Measurements from ENCODE around the gene CARS1. TPM values are rescaled to one million over a fixed set of nuclear protein-coding genes. Genes with fewer than 3 reads are reported as not detected.

Gene CARS1
- total RNA-seq, 1 donor from 2014 or later: 17.2 TPM

DNA sequence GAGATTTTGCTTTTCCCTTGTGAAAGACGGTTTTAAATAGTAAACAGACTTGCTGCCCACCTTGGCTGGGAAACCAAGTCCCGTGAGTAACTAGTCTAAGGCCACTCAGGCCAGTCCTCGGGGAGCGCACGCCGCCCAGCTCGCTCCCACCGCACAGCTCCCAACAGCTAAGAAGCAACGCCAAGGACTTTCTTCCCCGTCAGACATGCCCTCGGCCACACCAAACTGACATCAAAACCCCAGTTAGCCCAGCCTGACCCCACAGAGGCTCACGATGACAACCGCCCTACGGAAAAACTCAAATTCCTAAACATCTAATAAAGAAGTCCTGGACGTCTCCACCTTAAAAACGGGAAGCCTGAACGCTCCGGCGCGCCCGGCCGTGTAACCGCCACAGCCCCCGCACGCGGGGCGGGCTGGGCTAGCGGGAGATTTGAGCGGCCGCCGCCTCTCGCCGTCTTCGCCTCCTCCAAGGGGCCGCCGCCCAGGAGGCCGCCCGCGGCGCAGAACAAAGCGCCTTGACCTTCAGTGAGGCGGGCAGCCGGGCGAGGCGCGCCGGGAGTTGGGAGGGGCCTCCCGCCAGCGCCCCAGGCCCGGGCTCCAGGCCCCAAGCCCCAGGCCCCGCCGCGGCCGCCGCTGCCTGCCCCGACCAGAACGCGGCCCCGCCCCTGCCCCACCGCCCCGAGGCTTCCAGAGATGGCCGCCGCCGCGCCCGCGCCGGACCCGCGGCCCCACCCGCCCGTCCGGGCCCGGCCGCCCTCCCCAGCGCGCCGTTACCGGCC, 65.6 kb downstream of the CARS1 start:
- Mint-ChIP-seq H3K4me3 (peak overlapping the region; percentile 98), H3K4me1 (peaks cover 27% of the 10 kb centered on the region), H3K9me3 (no peaks in the 10 kb centered on the region), H3K27ac (peak overlapping the region; percentile 98), H3K36me3 (peaks cover 9% of the 10 kb centered on the region), H3K27me3 (ENCODE audit: insufficient read depth, low read depth) (peaks cover 4% of the 10 kb centered on the region)
- DNase-seq (ENCODE audit: low spot score): no peak
- Histone ChIP-seq H3K9ac (peak overlapping the region; percentile 86), H3K79me2 (ENCODE audit: low read depth) (peaks cover 52% of the 10 kb centered on the region), H3K36me3 (no peaks in the 10 kb centered on the region), H4K20me1 (ENCODE audit: low read depth) (peaks cover 51% of the 10 kb centered on the region), H3F3A (ENCODE audit: low read depth) (peaks cover 13% of the 10 kb centered on the region), H3K4me3 (peak overlapping the region; percentile 70), H3K27ac (peak overlapping the region; percentile 74), H2AFZ (replicated peaks) (no peak overlapping the region), H3K4me2 (peak overlapping the region; percentile 93), H3K9me3 (ENCODE audit: low read depth) (no peaks in the 10 kb centered on the region), H3K27me3 (no peaks in the 10 kb centered on the region), H3K4me1 (peaks cover 23% of the 10 kb centered on the region)
- TF ChIP-seq, protein P1, sequence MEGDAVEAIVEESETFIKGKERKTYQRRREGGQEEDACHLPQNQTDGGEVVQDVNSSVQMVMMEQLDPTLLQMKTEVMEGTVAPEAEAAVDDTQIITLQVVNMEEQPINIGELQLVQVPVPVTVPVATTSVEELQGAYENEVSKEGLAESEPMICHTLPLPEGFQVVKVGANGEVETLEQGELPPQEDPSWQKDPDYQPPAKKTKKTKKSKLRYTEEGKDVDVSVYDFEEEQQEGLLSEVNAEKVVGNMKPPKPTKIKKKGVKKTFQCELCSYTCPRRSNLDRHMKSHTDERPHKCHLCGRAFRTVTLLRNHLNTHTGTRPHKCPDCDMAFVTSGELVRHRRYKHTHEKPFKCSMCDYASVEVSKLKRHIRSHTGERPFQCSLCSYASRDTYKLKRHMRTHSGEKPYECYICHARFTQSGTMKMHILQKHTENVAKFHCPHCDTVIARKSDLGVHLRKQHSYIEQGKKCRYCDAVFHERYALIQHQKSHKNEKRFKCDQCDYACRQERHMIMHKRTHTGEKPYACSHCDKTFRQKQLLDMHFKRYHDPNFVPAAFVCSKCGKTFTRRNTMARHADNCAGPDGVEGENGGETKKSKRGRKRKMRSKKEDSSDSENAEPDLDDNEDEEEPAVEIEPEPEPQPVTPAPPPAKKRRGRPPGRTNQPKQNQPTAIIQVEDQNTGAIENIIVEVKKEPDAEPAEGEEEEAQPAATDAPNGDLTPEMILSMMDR (IDR thresholded peaks at IDR 0.05): no peak
- no peak for TF ChIP-seq EZH2phosphoT487 (IDR thresholded peaks at IDR 0.05)
- TF ChIP-seq EZH2 (IDR thresholded peaks at IDR 0.05): no peak

DNA sequence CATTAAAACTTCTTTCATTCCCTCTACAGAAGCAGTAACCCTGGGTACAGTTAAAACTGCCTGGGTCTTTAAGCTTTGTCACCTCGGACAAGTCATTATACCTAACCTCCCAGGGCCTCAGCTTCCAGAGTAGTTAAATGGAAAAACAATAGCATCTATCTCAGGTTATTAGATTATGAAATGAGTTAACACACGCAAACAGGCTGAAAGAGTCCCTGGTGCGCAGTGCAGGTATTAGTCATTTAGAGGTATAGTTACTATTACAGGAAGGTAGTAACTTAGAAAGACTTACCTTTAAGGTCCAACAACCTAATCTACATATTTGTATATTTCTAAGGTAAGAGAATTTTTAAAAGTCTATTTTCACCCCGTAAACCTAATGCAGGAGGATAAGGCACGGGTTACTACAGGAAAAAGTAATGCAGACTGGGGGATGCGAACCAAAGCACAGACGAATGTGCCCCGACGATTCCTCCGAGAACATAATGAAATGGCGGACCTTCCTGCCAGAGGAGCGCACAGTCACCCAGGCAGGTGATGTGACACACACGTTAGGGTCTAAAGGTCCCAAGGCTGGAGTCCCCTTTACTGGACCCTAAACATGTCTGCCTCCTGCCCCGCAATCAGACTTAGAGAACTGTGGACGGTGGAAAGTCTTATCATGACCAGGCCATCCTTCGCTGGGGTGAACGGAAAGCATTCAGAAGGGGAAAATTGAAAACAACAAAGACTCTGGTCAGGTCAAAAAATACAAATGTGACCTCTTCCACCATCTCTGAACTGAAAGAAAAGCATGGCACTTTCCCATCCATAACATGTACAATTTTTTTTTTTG, 66.4 kb downstream of the CARS1 start:
- H3K27ac ChIP-seq: no peak overlapping the region
- Mint-ChIP-seq H3K36me3 (peaks cover 9% of the 10 kb centered on the region), H3K27me3 (ENCODE audit: insufficient read depth, low read depth) (peaks cover 4% of the 10 kb centered on the region), H3K9me3 (no peaks in the 10 kb centered on the region), H3K4me1 (peaks cover 27% of the 10 kb centered on the region), H3K4me3 (peak overlapping the region; percentile 98), H3K27ac (peak overlapping the region; percentile 96)
- no peaks in the 10 kb centered on the region for H3K36me3 ChIP-seq
- TF ChIP-seq EZH2 (IDR thresholded peaks at IDR 0.05) (no peak), EZH2phosphoT487 (IDR thresholded peaks at IDR 0.05) (no peak)
- TF ChIP-seq, protein P1 (IDR thresholded peaks at IDR 0.05): no peak
- no peaks in the 10 kb centered on the region for H3K27me3 ChIP-seq
- peaks cover 60% of the 10 kb centered on the region for H3K79me2 ChIP-seq (ENCODE audit: low read depth)
- no peaks in the 10 kb centered on the region for H3K9me3 ChIP-seq (ENCODE audit: low read depth)
- DNase-seq (ENCODE audit: low spot score): peak; percentile 30
- H3K4me2 ChIP-seq: peak overlapping the region; percentile 93
- H3K4me1 ChIP-seq: peaks cover 23% of the 10 kb centered on the region
- H3F3A ChIP-seq (ENCODE audit: low read depth): peaks cover 13% of the 10 kb centered on the region
- peak overlapping the region; percentile 70 for H3K4me3 ChIP-seq
- peak overlapping the region; percentile 86 for H3K9ac ChIP-seq
- H2AFZ ChIP-seq (replicated peaks): no peak overlapping the region
- peaks cover 53% of the 10 kb centered on the region for H4K20me1 ChIP-seq (ENCODE audit: low read depth)

DNA sequence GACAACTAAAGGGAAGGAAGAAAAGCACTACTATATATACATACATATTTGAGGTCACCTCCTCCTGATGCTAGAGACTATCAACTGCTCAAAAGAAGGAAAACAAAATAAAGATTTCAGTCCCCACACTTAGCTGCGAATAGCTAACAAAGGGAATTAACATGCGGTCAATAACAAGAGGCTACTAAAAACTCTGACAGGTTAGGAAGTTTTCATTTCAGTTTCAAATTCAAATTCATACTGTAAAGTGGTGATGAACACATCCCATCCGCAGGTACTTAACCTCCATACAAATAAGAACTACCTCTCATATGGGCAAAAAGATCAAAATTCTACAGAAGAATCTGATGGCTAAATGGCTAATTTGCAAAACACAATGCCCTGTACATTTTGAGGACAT, 67.7 kb downstream of the CARS1 start:
- Histone ChIP-seq H2AFZ (replicated peaks) (no peak overlapping the region), H3F3A (ENCODE audit: low read depth) (peaks cover 13% of the 10 kb centered on the region), H3K4me1 (peaks cover 23% of the 10 kb centered on the region), H4K20me1 (ENCODE audit: low read depth) (peaks cover 66% of the 10 kb centered on the region), H3K27ac (no peak overlapping the region), H3K4me3 (peak overlapping the region; percentile 70), H3K9me3 (ENCODE audit: low read depth) (no peaks in the 10 kb centered on the region), H3K36me3 (no peaks in the 10 kb centered on the region), H3K4me2 (peak overlapping the region; percentile 93), H3K27me3 (no peaks in the 10 kb centered on the region), H3K79me2 (ENCODE audit: low read depth) (peaks cover 73% of the 10 kb centered on the region), H3K9ac (no peak overlapping the region)
- H3K27me3 Mint-ChIP-seq (ENCODE audit: insufficient read depth, low read depth): peaks cover 2% of the 10 kb centered on the region
- H3K36me3 Mint-ChIP-seq: peaks cover 11% of the 10 kb centered on the region
- H3K27ac Mint-ChIP-seq: no peak overlapping the region
- DNase-seq (ENCODE audit: low spot score): no peak
- peak overlapping the region; percentile 78 for H3K4me3 Mint-ChIP-seq
- H3K9me3 Mint-ChIP-seq: no peaks in the 10 kb centered on the region
- TF ChIP-seq, protein P1 (IDR thresholded peaks at IDR 0.05): no peak
- TF ChIP-seq EZH2phosphoT487 (IDR thresholded peaks at IDR 0.05): no peak
- peaks cover 27% of the 10 kb centered on the region for H3K4me1 Mint-ChIP-seq

All from neural progenitor cell (in vitro differentiated cells).